ENCODE results near the gene RDH13.
"Not testable (repeated sequence)": the region's sequence is repeated elsewhere in the genome, so short reads cannot be mapped to it uniquely, and the experiment has no call there.

Gene RDH13

GRCh38 chr19:55044771-55045716, 17.9 kb downstream of the RDH13 start:
- DNase-seq (ENCODE audit: low read depth in 2 of 2, low spot score in 1 of 2), result no peak

DNA sequence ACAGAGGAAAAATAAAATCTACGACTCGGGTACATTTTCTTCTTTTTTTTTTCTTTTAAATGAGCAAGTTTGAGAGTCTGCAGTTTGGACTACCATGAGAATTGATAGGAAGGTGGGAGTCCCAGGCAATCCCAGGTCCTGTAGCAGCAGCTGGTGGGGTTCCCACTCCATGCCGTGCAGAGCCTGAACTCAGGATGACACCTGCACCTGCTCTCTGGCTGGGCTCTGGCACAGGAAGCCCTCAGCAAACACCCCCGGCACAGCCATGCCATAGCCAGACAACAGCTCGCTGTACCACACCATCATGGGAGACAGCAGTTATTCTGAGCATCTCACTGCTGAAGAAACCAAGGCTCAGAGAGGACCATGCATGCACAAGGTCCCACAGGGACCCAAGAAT, 18.7 kb downstream of the RDH13 start:
- DNase-seq (ENCODE audit: low read depth in 2 of 2, low spot score in 1 of 2), result no peak

DNA sequence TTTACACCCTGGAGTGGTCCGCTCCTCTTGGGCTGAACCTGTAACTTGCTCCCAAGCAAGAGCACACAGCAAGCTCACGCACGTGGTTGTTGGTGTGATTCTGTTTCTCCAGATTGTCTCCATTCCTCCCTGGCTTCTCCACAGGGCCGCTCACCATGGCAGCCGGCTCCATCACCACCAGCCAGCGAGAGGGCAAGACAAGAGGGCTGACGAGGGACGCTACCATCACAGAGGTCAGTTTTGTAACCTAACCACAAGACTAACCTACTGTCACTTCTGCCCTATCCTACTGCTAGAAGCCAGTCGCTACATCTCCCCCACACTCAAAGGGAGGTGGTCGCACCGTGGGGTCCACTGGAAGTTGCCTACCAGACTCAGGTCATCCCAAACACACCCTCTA, 20.3 kb downstream of the RDH13 start:
- no peak for DNase-seq (ENCODE audit: low read depth in 2 of 2, low spot score in 1 of 2)

GRCh38 chr19:55042344-55042678, 20.6 kb downstream of the RDH13 start:
- no peak for DNase-seq (ENCODE audit: low read depth in 2 of 2, low spot score in 1 of 2)

DNA sequence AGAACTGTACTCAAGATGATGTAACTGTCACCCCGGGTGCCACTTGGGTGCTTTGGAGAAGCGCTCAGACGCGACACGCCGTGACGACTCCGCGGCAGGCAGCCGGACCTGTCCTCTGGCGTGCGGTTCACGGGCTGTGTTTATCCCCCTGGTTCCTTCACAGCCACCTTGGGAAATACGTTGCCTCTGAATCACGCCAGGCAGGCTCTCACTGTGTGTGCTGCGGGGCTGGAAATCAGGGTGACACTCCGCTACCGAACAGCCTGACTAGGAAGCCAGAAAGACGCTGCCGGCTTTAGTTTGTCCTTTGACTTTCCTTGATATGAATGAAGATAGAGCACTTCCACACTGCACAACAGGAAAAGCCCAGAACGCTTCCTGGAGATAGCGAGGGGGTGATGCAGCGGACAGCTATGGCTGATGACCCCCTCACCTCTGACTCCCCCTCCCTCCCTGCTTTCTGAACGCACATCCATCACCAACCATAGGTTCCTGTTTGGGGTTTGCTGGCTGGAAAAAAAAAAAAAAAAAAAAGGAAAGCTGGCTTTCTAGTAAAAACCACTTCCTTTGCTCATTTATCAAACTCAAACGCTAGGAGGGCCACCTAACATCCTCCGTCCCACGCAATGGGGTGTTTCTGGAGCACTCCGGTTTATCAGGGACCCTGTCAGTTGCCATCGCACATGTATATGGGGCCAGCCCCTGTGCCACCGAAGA, 21.2 kb downstream of the RDH13 start:
- no peak for DNase-seq (ENCODE audit: low read depth in 2 of 2, low spot score in 1 of 2)

DNA sequence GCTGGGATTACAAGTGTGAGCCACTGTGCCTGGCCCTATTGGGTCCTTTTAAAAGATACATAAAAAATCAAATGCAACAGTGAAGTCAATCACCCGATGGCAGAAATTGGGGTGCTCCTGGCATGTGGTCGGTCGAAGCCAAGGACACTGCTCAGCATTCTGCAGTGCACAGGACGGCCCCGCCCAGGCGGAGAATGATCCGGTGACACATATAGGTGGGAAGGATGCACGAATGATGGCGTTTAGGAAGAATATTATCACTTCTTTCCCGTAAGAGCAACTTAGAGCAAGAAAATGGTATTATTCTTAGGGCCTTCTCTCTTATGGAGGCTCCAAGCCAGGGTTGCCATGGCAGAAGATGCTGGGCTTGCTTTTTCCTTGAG, 21.7 kb downstream of the RDH13 start:
- no peak for DNase-seq (ENCODE audit: low read depth in 2 of 2, low spot score in 1 of 2)

- DNase-seq (ENCODE audit: low read depth in 2 of 2, low spot score in 1 of 2), result not testable (repeated sequence)
These were observed 22.3 kb downstream of the RDH13 start for GRCh38 chr19:55040654-55041053.

DNA sequence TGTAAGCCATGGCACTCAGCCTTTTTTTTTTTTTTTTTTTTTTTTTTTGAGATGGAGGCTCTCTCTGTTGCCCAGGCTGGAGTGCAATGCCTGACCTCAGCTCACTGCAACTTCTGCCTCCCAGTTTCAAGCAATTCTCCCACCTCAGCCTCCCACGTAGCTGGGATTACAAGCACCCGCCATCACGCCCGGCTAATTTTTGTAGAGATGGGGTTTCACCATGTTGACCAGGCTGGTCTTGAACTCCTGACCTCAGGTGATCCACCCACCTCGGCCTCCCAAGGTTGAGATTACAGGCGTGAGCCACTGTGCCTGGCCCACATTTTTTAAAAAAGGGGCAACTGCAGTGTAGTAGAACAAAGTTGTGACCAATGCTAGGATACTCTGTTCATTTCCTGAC, 25.3 kb downstream of the RDH13 start:
- DNase-seq (ENCODE audit: low read depth in 2 of 2, low spot score in 1 of 2), result not testable (repeated sequence)

DNA sequence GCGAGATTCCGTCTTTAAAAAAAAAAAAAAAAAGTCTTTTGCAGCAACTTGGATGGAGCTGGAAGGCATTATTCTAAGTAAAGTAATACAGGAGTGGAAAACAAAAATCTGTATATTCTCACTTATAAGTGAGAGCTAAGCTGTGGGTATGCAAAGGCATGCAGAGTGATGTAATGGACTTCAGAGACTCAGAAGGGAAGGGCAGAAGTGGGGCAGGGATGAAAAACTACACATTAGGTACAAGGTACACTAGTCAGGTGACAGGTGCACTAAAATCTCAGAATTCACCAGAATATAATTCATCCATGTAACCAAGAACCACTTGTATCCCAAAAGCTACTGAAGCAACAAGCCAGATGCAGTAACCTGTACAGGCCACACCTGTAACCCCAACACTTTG, 26.9 kb downstream of the RDH13 start:
- no peak for DNase-seq (ENCODE audit: low read depth in 2 of 2, low spot score in 1 of 2)

- no peak for DNase-seq (ENCODE audit: low read depth in 2 of 2, low spot score in 1 of 2)
These were observed 28.2 kb downstream of the RDH13 start for GRCh38 chr19:55034751-55035150.

GRCh38 chr19:55032976-55033643, 29.8 kb downstream of the RDH13 start:
- not testable (repeated sequence) for DNase-seq (ENCODE audit: low read depth in 2 of 2, low spot score in 1 of 2)

DNA sequence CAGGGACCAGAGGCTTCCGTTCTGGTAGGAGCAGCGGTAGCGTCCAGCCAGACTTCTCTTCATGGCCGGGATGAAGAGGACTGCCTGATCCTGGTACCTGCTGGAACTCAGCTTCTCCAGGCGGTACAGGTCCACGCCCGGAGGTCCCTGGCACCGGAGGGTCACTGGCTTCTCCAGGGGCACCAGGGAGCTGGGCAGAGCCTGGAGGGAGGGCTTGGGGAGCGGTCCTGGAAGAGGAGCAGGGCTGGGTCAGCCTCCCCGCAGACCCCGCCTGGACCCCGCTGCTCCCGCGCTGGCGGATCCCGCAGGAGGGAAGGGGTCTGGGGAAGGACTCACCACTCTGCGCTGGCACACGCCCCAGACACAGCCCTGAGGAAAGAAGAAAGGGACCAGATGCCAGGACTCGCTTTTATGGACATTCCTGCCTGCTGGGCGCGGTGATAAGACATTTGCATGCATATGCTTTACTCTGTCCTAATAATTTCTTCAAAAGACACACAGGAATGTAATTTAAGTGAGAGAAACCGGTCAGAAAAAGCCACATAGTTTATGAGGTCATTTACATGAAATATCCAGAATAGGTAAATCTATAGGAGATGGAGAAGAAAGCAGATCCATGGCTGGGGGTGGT, 30.7 kb downstream of the RDH13 start:
- no peak for DNase-seq (ENCODE audit: low read depth in 2 of 2, low spot score in 1 of 2)

- no peak for DNase-seq (ENCODE audit: low read depth in 2 of 2, low spot score in 1 of 2)
These were observed 31.8 kb downstream of the RDH13 start for GRCh38 chr19:55031178-55031577.

GRCh38 chr19:55028757-55029156, 34.2 kb downstream of the RDH13 start:
- no peak for DNase-seq (ENCODE audit: low read depth in 2 of 2, low spot score in 1 of 2)

DNA sequence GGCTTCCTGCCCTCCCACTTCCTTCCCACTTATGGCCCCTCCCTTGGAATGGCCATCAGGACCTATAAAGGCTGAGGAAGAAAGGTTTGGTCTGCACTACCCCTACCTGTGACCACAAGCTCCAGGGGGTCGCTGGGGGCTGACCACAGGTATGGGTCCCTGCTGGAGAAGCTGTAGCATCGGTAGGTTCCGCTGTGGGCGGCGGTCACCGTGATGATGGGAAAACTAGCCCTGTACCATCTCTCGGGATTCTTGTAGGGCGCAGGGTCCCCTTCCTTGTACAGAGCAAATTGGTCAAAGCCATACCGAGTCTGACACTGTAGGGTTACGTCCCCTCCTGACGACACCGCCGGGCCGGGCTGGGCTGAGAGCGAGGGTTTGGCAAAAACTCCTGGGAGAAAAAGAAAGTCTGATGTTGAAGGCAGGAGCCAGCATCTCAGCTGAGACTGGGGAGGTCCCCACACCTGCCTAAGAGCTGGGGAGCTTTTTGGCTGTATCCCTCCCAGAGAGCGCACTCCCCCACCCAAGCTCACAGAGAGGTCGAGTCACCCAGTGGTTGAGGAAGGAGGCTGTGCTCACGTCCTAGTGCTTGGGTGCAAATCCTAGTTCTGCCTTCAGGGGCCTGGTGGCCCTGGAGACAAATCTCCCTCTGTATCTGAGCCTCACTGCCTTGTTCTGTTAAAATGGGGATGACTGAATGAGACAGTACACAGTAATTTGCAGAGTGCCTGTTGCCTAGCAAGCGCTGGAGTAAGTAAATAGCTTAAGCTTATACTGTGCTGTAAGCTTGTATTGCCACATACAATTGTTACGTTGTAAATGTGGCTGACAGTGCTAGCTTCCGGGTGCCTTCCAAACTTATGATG, 35.2 kb downstream of the RDH13 start:
- DNase-seq (ENCODE audit: low read depth in 2 of 2, low spot score in 1 of 2), result no peak

DNA sequence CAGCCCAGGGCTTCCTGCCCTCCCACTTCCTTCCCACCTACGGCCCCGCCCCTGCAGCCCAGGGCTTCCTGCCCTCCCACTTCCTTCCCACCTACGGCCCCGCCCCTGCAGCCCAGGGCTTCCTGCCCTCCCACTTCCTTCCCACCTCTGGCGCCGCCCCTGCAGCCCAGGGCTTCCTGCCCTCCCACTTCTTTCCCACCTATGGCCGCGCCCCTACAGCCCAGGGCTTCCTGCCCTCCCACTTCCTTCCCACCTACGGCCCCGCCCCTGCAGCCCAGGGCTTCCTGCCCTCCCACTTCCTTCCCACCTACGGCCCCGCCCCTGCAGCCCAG, 35.8 kb downstream of the RDH13 start:
- not testable (repeated sequence) for DNase-seq (ENCODE audit: low read depth in 2 of 2, low spot score in 1 of 2)

DNA sequence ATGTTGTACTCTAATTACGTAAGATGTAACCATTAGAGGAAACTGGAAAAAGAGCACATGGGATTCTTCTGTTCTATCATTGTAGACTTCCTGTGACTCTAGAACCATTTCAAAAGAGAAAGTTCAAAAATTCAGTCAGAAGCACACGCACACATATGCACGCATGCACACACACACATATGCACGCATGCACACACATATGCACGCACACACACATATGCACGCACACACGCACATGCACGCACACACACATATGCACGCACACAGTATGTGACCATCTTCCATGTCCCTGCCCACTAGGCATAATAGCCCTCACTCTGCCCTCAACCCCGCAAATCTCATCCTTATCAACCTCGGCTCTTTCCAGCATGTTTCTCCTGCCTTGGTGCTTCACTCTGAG, 38.8 kb downstream of the RDH13 start:
- no peak for DNase-seq (ENCODE audit: low read depth in 2 of 2, low spot score in 1 of 2)

DNA sequence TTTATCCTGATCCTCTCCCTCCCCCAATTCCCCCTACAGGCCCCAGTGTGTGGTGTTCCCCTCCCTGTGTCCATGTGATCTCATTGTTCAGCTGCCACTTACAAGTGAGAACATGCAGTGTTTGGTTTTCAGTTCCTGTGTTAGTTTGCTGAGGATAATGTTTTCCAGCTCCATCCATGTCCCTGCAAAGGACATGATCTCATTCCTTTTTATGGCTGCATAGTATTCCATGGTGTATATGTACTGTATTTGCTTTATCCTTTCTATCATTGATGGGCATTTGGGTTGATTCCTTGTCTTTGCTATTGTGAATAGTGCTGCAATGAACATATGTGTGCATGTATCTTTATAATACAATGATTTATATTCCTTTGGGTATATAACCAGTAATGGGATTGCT, 42.6 kb downstream of the RDH13 start:
- not testable (repeated sequence) for DNase-seq (ENCODE audit: low read depth in 2 of 2, low spot score in 1 of 2)

DNA sequence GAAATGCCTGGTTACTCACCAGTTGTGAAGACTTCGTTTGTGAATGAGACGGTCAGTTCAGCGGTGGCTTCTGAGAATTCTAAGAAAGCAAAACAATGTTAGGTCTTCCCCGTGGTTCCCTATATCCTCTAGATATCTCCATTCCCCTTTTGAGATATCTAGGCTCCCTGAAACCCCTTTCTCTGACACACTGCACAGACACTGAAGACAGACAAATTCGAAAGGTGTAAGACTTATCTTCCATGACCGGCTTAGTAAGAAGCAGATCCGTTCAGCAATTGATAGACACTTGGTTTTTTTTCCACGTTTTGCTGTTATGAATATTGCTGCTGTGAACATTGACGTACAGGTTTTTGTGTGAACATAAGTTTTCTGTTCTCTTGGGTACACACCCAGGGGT, 44.3 kb downstream of the RDH13 start:
- no peak for DNase-seq (ENCODE audit: low read depth in 2 of 2, low spot score in 1 of 2)

DNA sequence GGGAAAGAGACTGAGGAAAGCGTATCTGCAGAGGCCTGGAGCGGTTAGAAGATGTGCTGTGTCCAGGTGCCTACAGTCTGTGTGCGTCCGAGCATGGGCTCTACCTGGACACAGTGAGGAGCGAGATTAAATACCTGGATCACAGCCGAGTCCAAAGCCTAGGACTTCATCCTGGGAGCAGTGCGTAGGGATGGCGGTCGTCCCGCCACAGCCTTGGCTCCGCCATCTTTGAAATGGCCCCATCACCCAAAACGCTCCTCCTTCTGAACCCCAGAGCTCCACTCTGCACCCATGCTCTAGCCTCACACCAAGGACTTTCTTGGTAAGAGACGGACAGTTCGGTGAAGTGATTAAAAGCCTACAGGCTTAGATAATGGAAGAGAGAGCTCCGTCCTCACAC, 44.7 kb downstream of the RDH13 start:
- no peak for DNase-seq (ENCODE audit: low read depth in 2 of 2, low spot score in 1 of 2)

GRCh38 chr19:55016017-55016416, 46.9 kb downstream of the RDH13 start:
- no peak for DNase-seq (ENCODE audit: low read depth in 2 of 2, low spot score in 1 of 2)

All from stimulated activated CD8-positive, alpha-beta memory T cell treated with anti-CD3 and anti-CD28 coated beads, Interleukin-4, amount 100 ng/mL, for 4 hours (primary cell).